GM10248 (cell line): Measurements from ENCODE around the gene SMYD3.

Experiments used
- CTCF ChIA-PET: fragments of 300-600 bp; sonication (Branson Sonifier 250); formaldehyde crosslinking; extraction: SDS; loops from one replicate; lab custom pipeline; 2021; ENCODE audit warnings: antibody characterized with exemption; lab: Yijun Ruan, JAX
- POLR2A ChIA-PET: fragments of 350-650 bp; sonication (Branson Sonifier 250); formaldehyde crosslinking; extraction: SDS; loops from one replicate; lab custom pipeline; 2020; ENCODE audit warnings: antibody characterized with exemption; lab: Yijun Ruan, JAX
- DNase-seq: peaks from one replicate; pipeline ENCODE4 v3.0.0; 2012; ENCODE audit errors: extremely low spot score
- CTCF ChIP-seq: IDR thresholded peaks from 2 replicates; pipeline ENCODE4 v1.5.1; 2012; ENCODE audit warnings: mild to moderate bottlenecking, low read depth; ENCODE audit errors: extremely low read depth, missing control alignments, control extremely low read depth

The SMYD3 gene

DNA sequence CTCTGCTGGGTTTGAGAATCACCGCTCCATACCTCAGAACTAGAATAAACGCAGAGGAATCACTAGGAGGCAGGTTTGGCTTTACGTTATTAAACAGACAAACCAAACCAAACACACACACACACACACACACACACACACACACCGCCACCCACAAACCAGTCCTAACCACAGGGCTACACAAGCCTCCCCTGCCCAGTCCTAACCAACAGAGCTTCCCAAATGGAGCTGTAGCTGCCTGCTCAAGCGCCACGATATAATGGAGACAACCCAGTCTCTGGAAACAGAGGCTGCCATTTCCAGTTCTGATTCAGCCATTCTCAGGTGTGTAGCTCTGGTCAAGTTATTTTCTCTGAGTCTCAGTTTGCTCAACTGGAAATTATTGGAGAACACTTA is 519.1 kb downstream of the SMYD3 start:
- no peak for TF ChIP-seq CTCF
- ChIA-PET POLR2A (no interaction called here), CTCF (interaction anchor here (1.4 kb wide), 1 partner anchor 15 kb away, joined by 3 read pairs; no protein-coding TSS in a partner anchor)
- DNase-seq = no peak

- ChIA-PET POLR2A (no interaction called here), CTCF (interaction anchor here (1.4 kb wide), 1 partner anchor 15 kb away, joined by 3 read pairs; no protein-coding TSS in a partner anchor)
- no peak for TF ChIP-seq CTCF
- DNase-seq = no peak
These were observed 519.5 kb downstream of the SMYD3 start for GRCh38 chr1:245987577-245987976.

DNA sequence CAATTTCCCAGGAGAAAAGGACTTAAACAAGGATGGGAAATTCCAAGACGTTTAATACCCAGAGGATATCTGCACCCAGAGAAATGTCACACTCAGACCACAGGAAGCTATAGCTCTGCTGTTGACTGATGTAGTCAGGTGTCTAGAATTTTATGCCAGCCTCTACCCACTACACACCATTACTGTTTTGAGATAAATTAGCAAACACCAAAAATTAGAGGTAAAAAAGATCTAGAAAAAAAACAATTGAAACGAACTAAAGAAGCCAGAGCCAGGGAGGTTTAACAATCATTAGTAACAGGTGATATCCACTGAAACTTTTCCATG is 519.9 kb downstream of the SMYD3 start:
- CTCF ChIA-PET = interaction anchor here (1.4 kb wide), 1 partner anchor 16 kb away, joined by 3 read pairs; no protein-coding TSS in a partner anchor
- POLR2A ChIA-PET = no interaction called here
- TF ChIP-seq CTCF = no peak
- no peak for DNase-seq

DNA sequence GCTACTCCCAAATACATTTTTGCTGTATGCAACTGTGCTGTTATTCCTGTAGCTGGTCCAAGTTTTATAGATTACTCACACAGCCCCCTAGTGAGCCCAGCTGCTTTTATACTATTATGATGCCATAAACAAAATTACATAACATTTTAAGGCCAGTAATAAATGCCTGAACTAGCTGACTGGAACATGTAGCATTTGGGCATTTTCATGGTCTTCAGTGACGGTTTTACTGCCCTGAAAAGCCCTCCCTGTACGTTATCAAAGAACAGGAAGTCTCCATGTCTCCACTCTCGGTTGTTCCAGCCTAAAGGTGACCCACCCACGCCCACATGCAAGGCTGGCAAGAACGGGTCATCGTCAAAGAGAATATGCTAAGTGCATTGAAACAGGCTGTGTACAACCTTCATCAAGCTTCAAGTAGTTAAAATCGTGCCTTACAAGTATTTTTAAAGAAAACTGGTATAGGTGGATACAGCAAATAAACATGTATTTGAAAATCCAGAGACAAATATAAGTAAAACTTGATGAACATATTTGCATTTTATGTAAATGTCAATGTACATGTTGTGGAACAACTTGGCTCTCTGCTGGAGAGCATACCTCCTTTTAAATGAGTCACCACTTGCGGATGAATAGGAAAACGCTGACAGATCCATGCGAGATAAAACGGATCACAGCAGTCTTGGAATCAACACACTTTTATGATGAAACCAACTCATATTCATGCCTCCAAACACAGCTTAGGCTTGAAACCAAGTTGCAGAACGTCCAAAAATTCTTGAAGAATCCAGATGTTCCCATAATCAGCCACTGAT is 520.5 kb downstream of the SMYD3 start:
- TF ChIP-seq CTCF = no peak
- ChIA-PET CTCF (interaction anchor here (1.3 kb wide), 1 partner anchor 387 kb away, joined by 3 read pairs; no protein-coding TSS in a partner anchor), POLR2A (no interaction called here)
- DNase-seq = no peak

- CTCF ChIA-PET = no interaction called here
- no peak for TF ChIP-seq CTCF
- no peak for DNase-seq
- POLR2A ChIA-PET = no interaction called here
These were observed 522.5 kb downstream of the SMYD3 start for GRCh38 chr1:245984390-245985155.

GRCh38 chr1:245983294-245983967 is 523.6 kb downstream of the SMYD3 start:
- ChIA-PET POLR2A (no interaction called here), CTCF (interaction anchor here (1.0 kb wide), 1 partner anchor 21 kb away, joined by 4 read pairs; no protein-coding TSS in a partner anchor)
- no peak for DNase-seq

More at GRCh38 chr1:245983294-245983967, 523.6 kb downstream of the SMYD3 start:
- TF ChIP-seq CTCF = no peak
